PC-9 (cell line): ENCODE data around the gene DIP2C. TPM values are rescaled to one million over a fixed set of nuclear protein-coding genes. Genes with fewer than 3 reads are reported as not detected.

ENCODE experiments used
- BruUV-seq: library from RNA; stranded (reverse); fragments of 400-500 nt; replicated peaks from 2 replicates; lab custom pipeline; 2021; lab: Mats Ljungman, UMichigan
- CTCF ChIA-PET: fragments of 300-600 bp; sonication (Branson Sonifier 250); formaldehyde crosslinking; loops from one replicate; lab custom pipeline; 2022; ENCODE audit warnings: antibody characterized with exemption; lab: Charles Lee
- POLR2A ChIA-PET: fragments of 300-600 bp; sonication (Branson Sonifier 250); formaldehyde crosslinking; loops from one replicate; lab custom pipeline; 2022; ENCODE audit warnings: antibody characterized with exemption; ENCODE audit not compliant: unreplicated experiment; lab: Charles Lee
- DNase-seq, 2 experiments: peaks; one replicate each; pipeline versions ENCODE4 v3.0.0 to v3.0.0-alpha.2; 2015 to 2022; ENCODE audit warnings: mixed read lengths in 1 of 2
- H2AFZ ChIP-seq: fragments of 200-600 bp; sonication (generic); 2 replicates; pipeline ENCODE4 v1.8.1; 2017; ENCODE audit warnings: antibody characterized with exemption
- H3F3A ChIP-seq: fragments of 200-600 bp; sonication (generic); 2 replicates; pipeline ENCODE4 v1.8.1; 2017; ENCODE audit warnings: antibody characterized with exemption, mild to moderate bottlenecking, low read depth; ENCODE audit not compliant: insufficient read depth
- H3K27ac ChIP-seq: fragments of 200-600 bp; sonication (generic); 2 replicates; pipeline ENCODE4 v1.6.1; 2016; ENCODE audit warnings: mixed run types
- H3K27me3 ChIP-seq: fragments of 200-600 bp; sonication (generic); 2 replicates; pipeline ENCODE4 v1.6.1; 2016; ENCODE audit warnings: low read depth, mixed run types; ENCODE audit not compliant: insufficient read depth
- H3K36me3 ChIP-seq: fragments of 200-600 bp; sonication (generic); 2 replicates; pipeline ENCODE4 v1.6.1; 2016; ENCODE audit warnings: low read depth, mixed run types
- H3K4me1 ChIP-seq: fragments of 200-600 bp; sonication (generic); replicated peaks from 2 replicates; pipeline ENCODE4 v1.6.1; 2016; ENCODE audit warnings: mixed run types; ENCODE audit not compliant: insufficient read depth
- H3K4me2 ChIP-seq: fragments of 200-600 bp; sonication (generic); 2 replicates; pipeline ENCODE4 v1.6.1; 2017; ENCODE audit warnings: mixed run types
- H3K4me3 ChIP-seq: fragments of 200-600 bp; sonication (generic); 2 replicates; pipeline ENCODE4 v1.6.1; 2016; ENCODE audit warnings: mixed run types
- H3K79me2 ChIP-seq: fragments of 200-600 bp; sonication (generic); 2 replicates; pipeline ENCODE4 v1.6.1; 2017; ENCODE audit warnings: low read depth, mixed run types
- H3K9me2 ChIP-seq: fragments of 200-600 bp; sonication (generic); 2 replicates; pipeline ENCODE4 v1.8.1; 2017; ENCODE audit warnings: mild to moderate bottlenecking; ENCODE audit not compliant: insufficient read depth
- H3K9me3 ChIP-seq: fragments of 200-600 bp; sonication (generic); 2 replicates; pipeline ENCODE4 v1.8.1; 2016; ENCODE audit warnings: low read depth; ENCODE audit not compliant: insufficient read depth
- H4K20me1 ChIP-seq: fragments of 200-600 bp; sonication (generic); 2 replicates; pipeline ENCODE4 v1.8.1; 2017; ENCODE audit not compliant: insufficient read depth
- CTCF ChIP-seq: fragments of 200-600 bp; sonication (generic); conservative IDR thresholded peaks from 2 replicates; pipeline ENCODE4 v1.6.1; 2017; ENCODE audit warnings: mixed run types, antibody characterized with exemption, mild to moderate bottlenecking, moderate library complexity
- EZH2 ChIP-seq: fragments of 200-600 bp; sonication (generic); IDR thresholded peaks from 2 replicates; pipeline ENCODE4 v1.8.0; 2017; ENCODE audit warnings: antibody characterized with exemption, low read depth
- intact Hi-C: fragments of 100-400 bp; cut with micrococcal nuclease; formaldehyde crosslinking; loops from one replicate; pipeline ENCODE4 v1.10.0; 2022; ENCODE audit not compliant: unreplicated experiment
- total RNA-seq: library from RNA; stranded (reverse); gene quantifications from 2 replicates; pipeline ENCODE4 v1.2.3, GENCODE V29; 2021

Gene DIP2C
- total RNA-seq, 1 experiment from 2014 or later, result 0.83 TPM

- Histone ChIP-seq H3K27ac (no peak overlapping the region), H3K4me3 (no peak overlapping the region), H3K9me2 (no peaks in the 10 kb centered on the region), H3K4me1 (no peaks in the 10 kb centered on the region), H3K4me2 (no peak overlapping the region), H3K79me2 (no peaks in the 10 kb centered on the region), H3F3A (no peaks in the 10 kb centered on the region), H3K36me3 (no peaks in the 10 kb centered on the region), H3K27me3 (peaks cover 44% of the 10 kb centered on the region), H3K9me3 (no peaks in the 10 kb centered on the region), H2AFZ (no peak overlapping the region), H4K20me1 (no peaks in the 10 kb centered on the region)
- ChIA-PET CTCF (no interaction called here), POLR2A (no interaction called here)
- no TSS peak for BruUV-seq
- DNase-seq, result no peak
- TF ChIP-seq CTCF (no peak), EZH2 (no peak)
- intact Hi-C loops, result no loop called here
These were observed 133.7 kb downstream of the DIP2C start for GRCh38 chr10:555682-556350.

GRCh38 chr10:555281-555680, 134.2 kb downstream of the DIP2C start:
- no peak overlapping the region for H3K4me3 ChIP-seq
- H3K4me2 ChIP-seq, result no peak overlapping the region
- ChIA-PET POLR2A (no interaction called here), CTCF (no interaction called here)
- H3K36me3 ChIP-seq, result no peaks in the 10 kb centered on the region
- no TSS peak for BruUV-seq
- H3F3A ChIP-seq, result no peaks in the 10 kb centered on the region
- H3K27ac ChIP-seq, result no peak overlapping the region
- DNase-seq, result no peak
- intact Hi-C loops, result no loop called here
- no peaks in the 10 kb centered on the region for H3K4me1 ChIP-seq
- no peak overlapping the region for H2AFZ ChIP-seq
- TF ChIP-seq CTCF, result no peak
- TF ChIP-seq EZH2, result no peak
- no peaks in the 10 kb centered on the region for H4K20me1 ChIP-seq
- no peaks in the 10 kb centered on the region for H3K9me2 ChIP-seq
- H3K79me2 ChIP-seq, result no peaks in the 10 kb centered on the region
- no peaks in the 10 kb centered on the region for H3K9me3 ChIP-seq
- peaks cover 44% of the 10 kb centered on the region for H3K27me3 ChIP-seq

- Histone ChIP-seq H3K27me3 (peaks cover 44% of the 10 kb centered on the region), H3K4me2 (no peak overlapping the region), H3K9me2 (no peaks in the 10 kb centered on the region), H3K79me2 (no peaks in the 10 kb centered on the region), H3K27ac (no peak overlapping the region), H3K4me1 (no peaks in the 10 kb centered on the region), H2AFZ (no peak overlapping the region), H4K20me1 (no peaks in the 10 kb centered on the region), H3K4me3 (no peak overlapping the region), H3F3A (no peaks in the 10 kb centered on the region), H3K9me3 (no peaks in the 10 kb centered on the region), H3K36me3 (no peaks in the 10 kb centered on the region)
- TF ChIP-seq EZH2 (no peak), CTCF (no peak)
- POLR2A ChIA-PET, result no interaction called here
- intact Hi-C loops, result no loop called here
- CTCF ChIA-PET, result no interaction called here
- no peak for DNase-seq
- no TSS peak for BruUV-seq
These were observed 135.2 kb downstream of the DIP2C start for GRCh38 chr10:554182-554848.
